SK-N-SH (cell line): ENCODE measurements around the gene CRLF1. TPM values are rescaled to one million over a fixed set of nuclear protein-coding genes. Genes with fewer than 3 reads are reported as not detected.

ENCODE experiments used
- CTCF ChIA-PET: fragments of 300-600, 350-600 bp; formaldehyde crosslinking; extraction: SDS; loops from one replicate; lab custom pipeline; 2021; lab: Yijun Ruan, JAX
- POLR2A ChIA-PET: fragments of 350-600 bp; sonication (Branson Sonifier 250); formaldehyde crosslinking; extraction: SDS; loops from one replicate; lab custom pipeline; 2020; ENCODE audit warnings: antibody characterized with exemption, inconsistent platforms; lab: Yijun Ruan, JAX
- DNase-seq: peaks from one replicate; pipeline ENCODE4 v3.0.0; 2012
- H2AFZ ChIP-seq: fragments of 200-600 bp; sonication (generic); 2 replicates; pipeline ENCODE4 v1.8.1; 2016; ENCODE audit warnings: antibody characterized with exemption, mild to moderate bottlenecking, low read depth
- H3F3A ChIP-seq: fragments of 200-600 bp; sonication (generic); replicated peaks from 2 replicates; pipeline ENCODE3; 2016; ENCODE audit warnings: antibody characterized with exemption, mild to moderate bottlenecking; ENCODE audit not compliant: insufficient read depth
- H3K27ac ChIP-seq, 2 experiments: fragments of 200-500 bp in 1 of 2; fragments of 200-600 bp in 1 of 2; sonication (Bioruptor generic) in 1 of 2; sonication (generic), shearing (Covaris generic) in 1 of 2; 2 replicates each; pipeline versions ENCODE4 v1.5.1 to v1.6.1; 2014 to 2016; ENCODE audit warnings: low read depth in 2 of 2, inconsistent platforms in 1 of 2, low read length in 1 of 2, mild to moderate bottlenecking in 1 of 2, mixed read lengths in 1 of 2
- H3K27me3 ChIP-seq: fragments of 200-600 bp; sonication (generic), shearing (Covaris generic); 2 replicates; pipeline ENCODE4 v1.6.1; 2016; ENCODE audit warnings: mixed run types; ENCODE audit not compliant: insufficient read depth
- H3K36me3 ChIP-seq, 2 experiments: fragments of 200-500 bp in 1 of 2; fragments of 200-600 bp in 1 of 2; sonication (Bioruptor generic) in 1 of 2; sonication (generic) in 1 of 2; replicated peaks in 1 of 2; 2 replicates each; pipeline versions ENCODE3 to v1.5.1; 2014 to 2016; ENCODE audit warnings: low read length in 1 of 2, mild to moderate bottlenecking in 1 of 2; ENCODE audit not compliant: insufficient read depth in 2 of 2, control insufficient read depth in 1 of 2
- H3K4me1 ChIP-seq, 2 experiments: fragments of 200-500 bp in 1 of 2; fragments of 200-600 bp in 1 of 2; sonication (Bioruptor generic) in 1 of 2; sonication (generic), shearing (Covaris generic) in 1 of 2; 2 replicates each; pipeline versions ENCODE4 v1.5.1 to v1.6.1; 2014 to 2016; ENCODE audit warnings: low read depth in 1 of 2, low read length in 1 of 2, mixed run types in 1 of 2; ENCODE audit not compliant: insufficient read depth in 2 of 2, control insufficient read depth in 1 of 2
- H3K4me2 ChIP-seq: fragments of 200-600 bp; sonication (generic), shearing (Covaris generic); 2 replicates; pipeline ENCODE4 v1.6.1; 2017; ENCODE audit warnings: mixed run types
- H3K4me3 ChIP-seq, 2 experiments: fragments of 200-500 bp in 1 of 2; fragments of 200-600 bp in 1 of 2; sonication (Bioruptor generic) in 1 of 2; sonication (generic), shearing (Covaris generic) in 1 of 2; 2 replicates each; pipeline versions ENCODE4 v1.5.1 to v1.8.1; 2014 to 2016; ENCODE audit warnings: low read depth in 2 of 2, inconsistent platforms in 1 of 2, low read length in 1 of 2, mild to moderate bottlenecking in 1 of 2, mixed read lengths in 1 of 2, moderate library complexity in 1 of 2
- H3K79me2 ChIP-seq: fragments of 200-600 bp; sonication (generic); 2 replicates; pipeline ENCODE4 v1.8.1; 2017; ENCODE audit warnings: mild to moderate bottlenecking; ENCODE audit not compliant: insufficient read depth
- H3K9ac ChIP-seq: fragments of 200-600 bp; sonication (generic); 2 replicates; pipeline ENCODE4 v1.6.1; 2017; ENCODE audit warnings: mixed run types
- H3K9me2 ChIP-seq: fragments of 200-600 bp; sonication (generic); 2 replicates; pipeline ENCODE4 v1.6.1; 2017; ENCODE audit warnings: mixed run types
- H3K9me3 ChIP-seq: fragments of 200-600 bp; sonication (generic); 2 replicates; pipeline ENCODE4 v1.6.1; 2017; ENCODE audit warnings: mixed run types, mild to moderate bottlenecking, moderate library complexity
- H4K20me1 ChIP-seq: fragments of 200-600 bp; sonication (generic); 2 replicates; pipeline ENCODE4 v1.6.1; 2017; ENCODE audit warnings: mild to moderate bottlenecking, mixed run types; ENCODE audit not compliant: insufficient read depth
- CHD2 ChIP-seq: fragments of 150-350 bp; IDR thresholded peaks from 2 replicates; pipeline ENCODE4 v1.6.1; 2018; ENCODE audit warnings: low read length; ENCODE audit not compliant: partially characterized antibody
- ELF1 ChIP-seq: IDR thresholded peaks from 2 replicates; pipeline ENCODE4 v1.4.0; 2012
- EP300 ChIP-seq, 2 experiments: IDR thresholded peaks; 2 replicates each; pipeline versions ENCODE4 v1.4.0 to v1.6.1; 2012; ENCODE audit warnings: borderline replicate concordance in 1 of 2, low read depth in 1 of 2, low read length in 1 of 2
- FOSL2 ChIP-seq: IDR thresholded peaks from 2 replicates; pipeline ENCODE4 v1.4.0; 2012; ENCODE audit warnings: low read depth, mild to moderate bottlenecking, moderate library complexity, borderline replicate concordance
- FOXJ3 ChIP-seq: sonication (generic); formaldehyde crosslinking; IDR thresholded peaks from 2 replicates; pipeline ENCODE4 v1.5.1; 2020; ENCODE audit warnings: mild to moderate bottlenecking, missing genetic modification reagents
- JUND ChIP-seq: IDR thresholded peaks from 2 replicates; pipeline ENCODE4 v1.4.0; 2012
- MEF2A ChIP-seq: IDR thresholded peaks from 2 replicates; pipeline ENCODE4 v1.4.0; 2012; ENCODE audit warnings: low read depth, borderline replicate concordance
- MXI1 ChIP-seq: IDR thresholded peaks from 2 replicates; pipeline ENCODE4 v1.6.1; 2012; ENCODE audit warnings: mild to moderate bottlenecking, low read depth, low read length, improper control_type of control experiment
- NRF1 ChIP-seq: IDR thresholded peaks from 2 replicates; pipeline ENCODE4 v1.6.1; 2012; ENCODE audit warnings: low read depth, mild to moderate bottlenecking, low read length
- POLR2AphosphoS5 ChIP-seq: IDR thresholded peaks from 2 replicates; pipeline ENCODE4 v1.6.1; 2012; ENCODE audit warnings: low read depth, low read length
- RAD21 ChIP-seq: IDR thresholded peaks from 2 replicates; pipeline ENCODE4 v1.6.1; 2012; ENCODE audit warnings: mild to moderate bottlenecking, low read length
- RFX5 ChIP-seq: IDR thresholded peaks from 2 replicates; pipeline ENCODE4 v1.6.1; 2012; ENCODE audit warnings: mild to moderate bottlenecking, improper control_type of control experiment, low read length
- SMC3 ChIP-seq: IDR thresholded peaks from 2 replicates; pipeline ENCODE4 v1.6.1; 2012; ENCODE audit warnings: low read depth, low read length, improper control_type of control experiment
- TEAD4 ChIP-seq: IDR thresholded peaks from 2 replicates; pipeline ENCODE4 v1.4.0; 2012; ENCODE audit warnings: mild to moderate bottlenecking, borderline replicate concordance; ENCODE audit not compliant: insufficient read depth
- YY1 ChIP-seq: IDR thresholded peaks from 2 replicates; pipeline ENCODE4 v1.4.0; 2012; ENCODE audit warnings: low read depth, mild to moderate bottlenecking
- WGBS: methylation state at CpG from one replicate; pipeline ENCODE4 v1.1.6; 2017; ENCODE audit warnings: low lambda C conversion rate; 5-methylcytosine and 5-hydroxymethylcytosine counted together
- polyA plus RNA-seq, 3 experiments: library from polyadenylated mRNA; depleted of rRNA; stranded (reverse); fragments of >200 nt; gene quantifications; 2 replicates each; pipeline ENCODE4 v1.2.3, GENCODE V29; 2012
- TF ChIP-seq, protein P1 (sequence below): fragments of 200-600 bp; sonication (generic); IDR thresholded peaks from 2 replicates; pipeline ENCODE4 v1.6.1; 2017; ENCODE audit warnings: antibody characterized with exemption, mild to moderate bottlenecking, moderate library complexity
- TF ChIP-seq, protein P2 (sequence below): fragments of 150-350 bp; IDR thresholded peaks from 2 replicates; pipeline ENCODE4 v1.6.1; 2016; ENCODE audit warnings: mild to moderate bottlenecking, low read depth, low read length
- TF ChIP-seq, protein P3 (sequence below): IDR thresholded peaks from 2 replicates; pipeline ENCODE4; 2012
- TF ChIP-seq, protein P4 (sequence below): IDR thresholded peaks from 2 replicates; pipeline ENCODE4 v1.4.0; 2012; ENCODE audit warnings: low read depth

Gene CRLF1
- polyA plus RNA-seq, 1 of the 3 experiments (the other 2 are of a cell fraction): 0.71 TPM

DNA sequence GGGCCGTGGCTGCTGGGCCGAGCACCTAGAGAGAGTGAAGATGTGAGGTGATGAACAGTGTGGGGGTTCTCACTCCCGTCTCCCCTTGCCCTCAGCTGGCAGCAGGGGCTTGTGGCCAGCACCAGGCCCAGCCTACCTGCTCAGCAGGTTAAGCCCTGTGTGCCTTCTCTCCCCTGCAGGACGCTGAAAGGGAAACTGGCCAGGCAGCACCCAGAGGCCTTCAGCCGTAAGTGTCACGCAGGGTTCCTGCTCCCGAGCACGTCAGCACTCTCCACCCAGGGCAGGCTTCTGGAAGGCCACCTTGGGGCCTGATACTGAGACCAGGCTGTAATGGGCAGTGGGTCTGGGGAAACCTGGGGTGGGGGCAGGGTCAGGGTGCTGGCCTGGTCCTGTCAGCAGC is 39.6 kb downstream of the CRLF1 start:
- H3F3A ChIP-seq: peaks cover 17% of the 10 kb centered on the region
- no peak for DNase-seq
- no peak overlapping the region for H3K4me2 ChIP-seq
- POLR2A ChIA-PET: interaction anchor here (1.0 kb wide), 1 partner anchor 53 kb away, joined by 4 read pairs; no protein-coding TSS in a partner anchor
- H4K20me1 ChIP-seq: 0 out of 2 replicates have a peak, but pooled peaks cover under 1% of the 10 kb centered on the region
- H3K27me3 ChIP-seq: no peaks in the 10 kb centered on the region
- H3K9ac ChIP-seq: no peak overlapping the region
- TF ChIP-seq MEF2A (no peak), NRF1 (no peak), JUND (no peak), FOSL2 (no peak), CHD2 (no peak), POLR2AphosphoS5 (no peak), TEAD4 (no peak), RAD21 (no peak), MXI1 (no peak), ELF1 (no peak), RFX5 (no peak), SMC3 (no peak), EP300 (IDR thresholded peaks at IDR 0.05; ENCODE audit: borderline replicate concordance in 1 of 2, low read depth in 1 of 2, low read length in 1 of 2) (no peak), YY1 (no peak), FOXJ3 (CRISPR knock-in tag) (no peak)
- TF ChIP-seq, protein P1, sequence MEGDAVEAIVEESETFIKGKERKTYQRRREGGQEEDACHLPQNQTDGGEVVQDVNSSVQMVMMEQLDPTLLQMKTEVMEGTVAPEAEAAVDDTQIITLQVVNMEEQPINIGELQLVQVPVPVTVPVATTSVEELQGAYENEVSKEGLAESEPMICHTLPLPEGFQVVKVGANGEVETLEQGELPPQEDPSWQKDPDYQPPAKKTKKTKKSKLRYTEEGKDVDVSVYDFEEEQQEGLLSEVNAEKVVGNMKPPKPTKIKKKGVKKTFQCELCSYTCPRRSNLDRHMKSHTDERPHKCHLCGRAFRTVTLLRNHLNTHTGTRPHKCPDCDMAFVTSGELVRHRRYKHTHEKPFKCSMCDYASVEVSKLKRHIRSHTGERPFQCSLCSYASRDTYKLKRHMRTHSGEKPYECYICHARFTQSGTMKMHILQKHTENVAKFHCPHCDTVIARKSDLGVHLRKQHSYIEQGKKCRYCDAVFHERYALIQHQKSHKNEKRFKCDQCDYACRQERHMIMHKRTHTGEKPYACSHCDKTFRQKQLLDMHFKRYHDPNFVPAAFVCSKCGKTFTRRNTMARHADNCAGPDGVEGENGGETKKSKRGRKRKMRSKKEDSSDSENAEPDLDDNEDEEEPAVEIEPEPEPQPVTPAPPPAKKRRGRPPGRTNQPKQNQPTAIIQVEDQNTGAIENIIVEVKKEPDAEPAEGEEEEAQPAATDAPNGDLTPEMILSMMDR: no peak
- TF ChIP-seq, protein P2, sequence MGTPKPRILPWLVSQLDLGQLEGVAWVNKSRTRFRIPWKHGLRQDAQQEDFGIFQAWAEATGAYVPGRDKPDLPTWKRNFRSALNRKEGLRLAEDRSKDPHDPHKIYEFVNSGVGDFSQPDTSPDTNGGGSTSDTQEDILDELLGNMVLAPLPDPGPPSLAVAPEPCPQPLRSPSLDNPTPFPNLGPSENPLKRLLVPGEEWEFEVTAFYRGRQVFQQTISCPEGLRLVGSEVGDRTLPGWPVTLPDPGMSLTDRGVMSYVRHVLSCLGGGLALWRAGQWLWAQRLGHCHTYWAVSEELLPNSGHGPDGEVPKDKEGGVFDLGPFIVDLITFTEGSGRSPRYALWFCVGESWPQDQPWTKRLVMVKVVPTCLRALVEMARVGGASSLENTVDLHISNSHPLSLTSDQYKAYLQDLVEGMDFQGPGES: no peak
- TF ChIP-seq, protein P3, sequence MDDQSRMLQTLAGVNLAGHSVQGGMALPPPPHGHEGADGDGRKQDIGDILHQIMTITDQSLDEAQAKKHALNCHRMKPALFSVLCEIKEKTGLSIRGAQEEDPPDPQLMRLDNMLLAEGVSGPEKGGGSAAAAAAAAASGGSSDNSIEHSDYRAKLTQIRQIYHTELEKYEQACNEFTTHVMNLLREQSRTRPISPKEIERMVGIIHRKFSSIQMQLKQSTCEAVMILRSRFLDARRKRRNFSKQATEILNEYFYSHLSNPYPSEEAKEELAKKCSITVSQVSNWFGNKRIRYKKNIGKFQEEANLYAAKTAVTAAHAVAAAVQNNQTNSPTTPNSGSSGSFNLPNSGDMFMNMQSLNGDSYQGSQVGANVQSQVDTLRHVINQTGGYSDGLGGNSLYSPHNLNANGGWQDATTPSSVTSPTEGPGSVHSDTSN: no peak
- TF ChIP-seq, protein P4, sequence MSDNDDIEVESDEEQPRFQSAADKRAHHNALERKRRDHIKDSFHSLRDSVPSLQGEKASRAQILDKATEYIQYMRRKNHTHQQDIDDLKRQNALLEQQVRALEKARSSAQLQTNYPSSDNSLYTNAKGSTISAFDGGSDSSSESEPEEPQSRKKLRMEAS: no peak
- no peaks in the 10 kb centered on the region for H3K9me2 ChIP-seq
- no peak overlapping the region for H3K4me3 ChIP-seq
- CTCF ChIA-PET: no interaction called here
- H3K27ac ChIP-seq: no peak overlapping the region
- WGBS: 96% methylated on average over 7 of the region's 8 CpGs
- H2AFZ ChIP-seq: no peak overlapping the region
- no peaks in the 10 kb centered on the region for H3K9me3 ChIP-seq
- H3K36me3 ChIP-seq: peaks cover 15 to 40% of the 10 kb centered on the region in 2 experiments
- H3K4me1 ChIP-seq: peaks cover 0 to 4% of the 10 kb centered on the region in 2 experiments; a peak in 1 of 4 replicates
- peaks cover 4% of the 10 kb centered on the region for H3K79me2 ChIP-seq
